DND-41 (cell line): Measurements from ENCODE around the gene CD200.

Experiments used
- CTCF ChIP-seq: IDR thresholded peaks from 2 replicates; pipeline ENCODE4 v1.5.1; 2012; ENCODE audit warnings: borderline replicate concordance, low read length, moderate library complexity, mild to moderate bottlenecking; ENCODE audit not compliant: poor library complexity, severe bottlenecking; ENCODE audit errors: extremely low read depth
- EZH2 ChIP-seq: IDR thresholded peaks from 3 replicates; pipeline ENCODE4 v1.6.1; 2012; ENCODE audit warnings: borderline replicate concordance, low read depth, mild to moderate bottlenecking, moderate library complexity, low read length, inconsistent platforms; ENCODE audit not compliant: severe bottlenecking

GRCh38 chr3:112348943-112349342 lies 16.0 kb downstream of the CD200 start:
- TF ChIP-seq CTCF, result no peak
- no peak for TF ChIP-seq EZH2
